Kasumi-1 (cell line): Measurements from ENCODE around the gene ZNF23.
"Not testable (repeated sequence)": the region's sequence is repeated elsewhere in the genome, so short reads cannot be mapped to it uniquely, and the experiment has no call there.

ENCODE experiments used
- DNase-seq, 2 experiments: peaks; one replicate each; lab custom pipeline; 2025; lab: John Stamatoyannopoulos, UW

The ZNF23 gene

DNA sequence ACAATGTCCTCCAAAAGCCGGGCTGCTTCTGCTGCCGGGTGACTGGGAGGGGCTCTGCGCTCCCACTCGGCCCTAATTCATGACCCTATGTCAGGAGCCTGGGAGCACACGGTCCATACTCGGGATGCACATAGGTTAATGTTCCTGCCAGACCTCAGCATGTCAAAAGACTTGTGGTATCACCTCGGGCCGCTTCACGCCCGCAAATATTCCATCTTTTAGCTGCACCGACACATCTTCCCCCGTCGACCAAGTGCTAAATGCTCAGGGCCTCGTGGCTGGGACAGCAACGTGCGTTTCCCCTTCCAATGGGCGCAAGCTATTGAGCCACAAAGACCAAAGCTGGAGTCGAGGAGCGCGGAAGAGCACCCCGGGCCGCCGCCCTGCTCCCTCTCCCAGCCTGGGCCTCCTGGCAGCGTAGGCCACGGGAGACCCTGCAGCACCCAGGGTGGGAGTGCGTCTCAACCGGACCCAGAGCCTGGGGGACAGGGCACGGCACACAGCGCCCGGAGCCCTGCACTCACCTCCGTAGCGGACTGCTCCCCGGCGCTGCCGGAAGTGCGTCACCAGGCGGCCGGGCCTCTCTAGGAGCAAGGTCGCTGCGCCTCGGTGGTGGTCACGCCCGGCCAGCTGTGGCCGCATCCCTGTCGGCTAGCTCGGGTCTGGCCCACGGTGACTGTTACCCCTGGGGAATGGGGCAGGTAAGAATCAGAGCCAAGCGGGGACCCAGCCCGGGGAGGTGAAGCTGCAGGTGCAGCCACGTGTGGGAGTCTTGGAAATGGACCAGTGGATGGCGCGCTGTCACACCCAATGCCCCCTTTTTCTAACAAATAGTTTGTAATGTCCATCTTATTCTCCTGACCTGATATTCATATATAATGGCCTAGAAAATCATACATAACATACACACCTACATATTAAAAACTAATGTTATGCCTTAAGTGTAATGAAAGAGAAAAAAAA is at the start of gene ZNF23:
TSS of gene ZNF23 (minus strand) at position 562 of the 963 bp plus-strand sequence. CDS start 5,451 bp downstream, outside the sequence.
- peak; percentile 57 to 63 for DNase-seq

GRCh38 chr16:71507061-71507460 is 45.0 kb upstream of the ZNF23 start:
- DNase-seq, result no peak

DNA sequence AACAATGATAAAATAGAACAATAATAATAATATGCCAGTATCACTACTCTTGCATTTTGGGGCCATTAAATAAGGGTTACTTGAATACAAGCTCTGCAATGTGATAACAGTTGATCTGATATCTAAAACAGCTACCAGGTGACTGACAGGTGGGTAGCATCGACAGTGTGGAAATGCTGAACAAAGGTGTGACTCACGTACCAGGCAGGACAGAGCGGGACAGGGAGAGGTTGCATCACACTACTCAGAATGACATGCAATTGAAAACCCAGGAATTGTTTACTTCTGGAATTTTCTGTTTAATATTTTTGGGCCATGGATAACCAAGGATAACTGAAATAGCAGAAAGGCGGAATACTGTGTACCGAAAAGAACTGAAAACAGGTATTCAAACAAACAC is 42.9 kb upstream of the ZNF23 start:
- DNase-seq, result no peak

DNA sequence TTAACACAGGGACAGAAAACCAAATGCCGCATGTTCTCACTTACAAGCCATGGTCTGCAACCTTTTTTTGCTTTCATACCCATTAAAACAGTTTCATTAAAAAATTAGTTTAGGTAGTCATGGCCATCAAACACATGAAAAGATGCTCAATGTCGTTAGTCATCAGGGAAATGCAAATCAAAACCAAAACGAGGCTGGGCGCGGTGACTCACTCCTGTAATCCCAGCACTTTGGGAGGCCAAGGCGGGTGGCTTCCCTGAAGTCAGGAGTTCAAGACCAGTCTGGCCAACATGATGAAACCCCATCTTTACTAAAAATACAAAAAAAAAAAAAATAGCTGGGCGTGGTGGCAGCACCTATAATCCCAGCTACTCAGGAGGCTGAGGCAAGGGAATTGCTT is 42.0 kb upstream of the ZNF23 start:
- not testable (repeated sequence) for DNase-seq

GRCh38 chr16:71501547-71501946 is 39.5 kb upstream of the ZNF23 start:
- peak; percentile 4 to 6 for DNase-seq

DNA sequence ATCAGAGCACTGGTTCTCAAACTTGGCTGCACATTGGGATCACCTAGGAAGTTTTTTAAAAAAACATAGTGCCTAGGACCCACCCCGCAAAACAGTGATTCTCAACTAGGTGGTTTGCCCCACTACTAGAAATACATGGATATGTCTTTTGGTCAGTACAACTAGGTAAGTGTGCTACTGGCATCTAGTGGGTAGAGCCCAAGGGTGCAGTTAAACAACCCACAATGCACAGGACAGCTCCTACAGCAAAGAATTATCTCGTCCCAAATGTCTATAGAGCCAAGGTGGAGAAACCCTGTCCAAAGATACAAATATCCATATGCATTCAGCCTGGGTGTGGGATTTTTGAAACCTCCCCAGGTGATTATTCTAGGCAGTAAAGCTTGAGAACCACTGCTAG is 38.9 kb upstream of the ZNF23 start:
- no peak for DNase-seq

DNA sequence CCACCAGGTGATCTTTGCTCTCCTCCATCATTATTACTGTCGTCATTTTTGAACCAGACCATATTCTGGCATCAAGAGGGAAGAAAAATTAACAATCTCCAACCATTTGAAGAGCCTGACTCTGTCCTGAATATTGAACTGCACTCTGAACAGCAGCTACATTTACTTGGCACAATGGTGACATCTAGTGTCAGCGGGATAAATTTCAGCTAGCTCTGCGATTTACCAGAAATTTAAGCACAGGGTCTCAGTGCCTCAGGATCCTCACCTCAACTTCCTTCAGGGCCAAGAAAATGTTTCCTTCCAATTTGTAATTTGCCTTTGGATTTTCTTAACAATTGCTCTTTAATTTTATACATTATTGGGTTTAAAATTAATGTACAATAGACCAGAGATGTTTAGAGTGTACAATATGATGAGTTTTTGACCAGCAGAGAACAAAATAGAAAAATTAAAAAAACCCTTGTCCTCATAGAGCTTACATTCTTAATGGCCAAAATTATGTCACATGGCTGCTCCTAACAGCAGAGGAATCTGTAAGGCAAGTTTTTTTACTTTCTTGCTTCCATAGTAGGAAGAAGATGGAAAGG is 37.8 kb upstream of the ZNF23 start:
- DNase-seq, result peak; percentile 79 to 89

DNA sequence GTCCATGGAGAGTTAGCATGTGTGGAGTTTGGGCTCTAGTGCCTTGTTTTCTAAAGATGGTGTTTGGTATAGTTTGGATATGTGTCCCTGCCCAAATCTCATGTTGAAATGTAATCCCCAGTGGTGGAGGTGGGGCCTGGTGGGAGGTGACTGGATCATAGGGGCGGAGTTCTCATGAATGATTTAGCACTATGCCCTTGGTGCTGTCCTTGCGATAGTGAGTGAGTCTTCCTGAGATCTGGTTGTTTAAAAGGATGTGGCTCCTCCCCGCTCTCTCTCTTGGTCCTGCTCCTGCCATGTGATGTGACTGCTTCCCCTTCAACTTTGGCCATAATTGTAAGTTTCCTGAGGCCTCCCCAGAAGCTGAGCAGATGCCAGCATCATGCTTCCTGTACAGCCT is 36.0 kb upstream of the ZNF23 start:
- DNase-seq, result no peak

- no peak for DNase-seq
Measured at GRCh38 chr16:71493213-71493612, 31.2 kb upstream of the ZNF23 start.

DNA sequence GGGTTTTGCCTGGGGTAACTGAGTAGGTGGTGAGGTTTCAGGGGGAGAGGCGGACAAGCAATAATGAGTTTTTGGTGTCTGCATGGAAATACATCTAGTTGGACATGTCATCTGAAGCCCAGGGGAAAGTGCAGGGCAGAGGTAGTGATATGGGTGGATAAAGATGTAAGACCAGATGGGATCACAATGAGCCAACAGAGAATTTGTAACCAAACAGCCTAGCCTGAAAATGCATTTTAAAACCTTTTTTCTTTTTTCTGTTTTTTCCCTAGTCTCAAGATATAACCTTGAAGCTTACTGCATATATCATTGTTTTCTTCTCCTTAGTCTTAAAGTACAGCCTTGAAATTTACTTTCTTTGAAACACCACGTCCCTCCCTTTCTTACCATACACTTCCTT is 30.7 kb upstream of the ZNF23 start:
- no peak for DNase-seq

GRCh38 chr16:71491054-71491453 is 29.0 kb upstream of the ZNF23 start:
- DNase-seq, result no peak

DNA sequence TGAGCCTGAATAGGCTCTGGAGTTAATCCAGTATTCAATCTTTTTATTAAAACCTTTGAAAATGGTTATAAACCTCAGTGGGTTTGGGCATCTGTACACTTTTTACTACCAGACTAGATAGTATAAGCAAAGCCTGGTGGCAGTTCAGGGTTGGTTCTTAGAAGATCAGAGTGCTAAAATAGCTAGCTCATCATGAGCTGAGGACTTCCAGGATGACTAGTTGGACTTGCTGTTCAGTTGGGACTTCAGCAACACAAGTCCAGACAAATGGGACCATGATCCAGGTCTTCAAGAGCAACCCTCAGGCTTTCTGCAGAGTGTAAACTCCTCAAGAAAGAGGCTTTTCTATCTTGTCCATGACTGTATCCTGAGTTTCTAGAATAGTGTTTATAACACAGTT is 28.3 kb upstream of the ZNF23 start:
- no peak for DNase-seq

GRCh38 chr16:71489122-71489521 is 27.1 kb upstream of the ZNF23 start, which contains the start of gene ZNF19:
ZNF19 (minus strand) TSS chr16:71489324; CDS start chr16:71482114, 7,210 bp downstream.
- no peak for DNase-seq

- DNase-seq, result peak; percentile 91 to 94
Measured at GRCh38 chr16:71484006-71484893, 22.2 kb upstream of the ZNF23 start.

DNA sequence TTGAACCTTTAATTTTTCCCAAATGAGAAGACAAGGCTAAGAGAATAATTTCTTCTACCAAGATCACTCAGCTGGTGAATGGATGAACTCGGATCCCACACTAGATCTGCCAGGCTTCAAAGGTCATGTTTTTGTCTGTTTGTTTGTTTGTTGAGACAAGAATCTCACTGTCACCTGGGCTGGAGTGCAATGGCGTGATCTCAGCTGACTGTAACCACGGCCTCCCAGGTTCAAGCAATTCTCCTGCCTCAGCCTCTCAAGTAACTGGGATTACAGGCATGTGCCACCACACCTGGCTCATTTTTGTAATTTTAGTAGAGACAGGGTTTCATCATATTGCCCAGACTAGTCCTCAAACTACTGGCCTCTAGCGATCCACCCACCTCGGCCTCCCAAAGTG is 20.5 kb upstream of the ZNF23 start:
- DNase-seq, result no peak

DNA sequence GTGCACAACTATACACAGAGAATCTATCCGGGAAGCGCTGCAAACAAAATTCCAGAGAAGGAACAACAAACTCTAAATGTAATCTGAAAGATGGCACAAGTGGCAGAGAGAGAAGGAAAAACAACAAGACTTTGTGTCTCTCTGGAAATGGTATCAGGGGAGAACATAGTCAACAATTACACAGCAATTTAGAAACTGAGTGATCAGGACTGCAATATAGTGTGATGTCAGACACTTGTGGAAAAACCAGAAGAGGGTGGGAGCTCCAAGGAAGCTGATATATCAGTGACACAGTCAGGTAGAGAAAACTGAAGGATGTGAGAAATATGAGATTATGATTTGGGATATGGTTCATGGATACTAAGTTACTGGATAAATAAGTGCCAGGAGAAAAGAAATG is 18.9 kb upstream of the ZNF23 start:
- no peak for DNase-seq

DNA sequence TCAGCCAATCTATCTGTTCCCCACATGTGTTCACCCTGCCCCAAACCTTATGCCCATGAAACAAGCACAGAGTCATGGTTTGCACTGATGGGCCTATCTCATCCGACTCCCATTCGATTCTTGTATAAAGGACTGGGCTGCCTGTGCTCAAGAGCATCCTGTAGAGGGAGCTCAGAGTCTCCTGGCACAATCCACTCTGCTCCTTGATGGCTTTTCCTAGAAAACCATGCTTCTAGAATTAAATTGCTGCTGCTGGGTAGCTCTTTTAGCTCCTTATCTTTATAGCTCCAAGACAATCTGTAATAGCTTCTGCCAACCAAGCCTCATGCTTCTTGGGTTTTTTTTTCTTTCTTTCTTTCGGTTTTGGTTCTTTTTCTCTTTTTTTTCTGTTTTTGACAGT is 17.4 kb upstream of the ZNF23 start:
- DNase-seq, result peak; percentile 52 to 56

- DNase-seq, result no peak
Measured at GRCh38 chr16:71476457-71477124, 14.5 kb upstream of the ZNF23 start.

DNA sequence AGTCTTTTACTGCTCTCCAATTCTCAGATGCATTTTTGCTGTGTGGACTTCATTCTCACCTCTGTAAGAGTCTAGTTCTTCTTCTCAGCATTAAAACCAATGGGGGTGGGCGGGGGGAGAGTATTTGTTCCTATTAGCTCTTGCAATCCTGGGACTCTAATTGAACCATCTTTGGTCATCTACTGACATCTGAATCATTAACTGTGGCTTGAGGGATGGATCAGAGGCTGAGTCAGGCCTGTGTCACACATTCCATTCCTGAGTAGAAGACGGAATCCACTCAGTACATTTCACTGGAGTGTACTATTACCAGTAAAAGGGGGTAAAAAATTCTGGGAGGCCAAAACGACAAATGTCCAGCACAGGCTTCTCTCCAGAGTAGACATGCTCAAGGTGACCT is 12.8 kb upstream of the ZNF23 start:
- DNase-seq, result no peak

DNA sequence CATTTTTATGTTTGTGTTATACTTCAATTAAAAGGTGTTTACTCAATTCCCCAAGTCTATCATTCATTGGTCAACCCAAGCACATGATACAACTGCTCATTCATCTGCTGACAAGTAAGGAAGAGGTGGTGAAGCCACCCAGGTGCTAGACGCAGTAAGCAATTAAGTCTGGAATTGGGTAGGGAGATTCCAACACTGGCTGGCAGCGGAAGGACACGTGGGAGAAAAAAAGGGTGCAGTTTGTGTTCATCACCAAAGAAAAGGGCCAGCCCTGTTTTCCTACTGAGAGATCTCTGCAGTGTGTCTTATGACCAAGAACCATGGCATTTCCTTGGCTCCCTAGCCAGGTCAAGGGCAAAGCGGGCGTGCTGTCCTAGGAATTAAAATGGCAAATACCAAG is 11.8 kb upstream of the ZNF23 start:
- DNase-seq, result no peak

DNA sequence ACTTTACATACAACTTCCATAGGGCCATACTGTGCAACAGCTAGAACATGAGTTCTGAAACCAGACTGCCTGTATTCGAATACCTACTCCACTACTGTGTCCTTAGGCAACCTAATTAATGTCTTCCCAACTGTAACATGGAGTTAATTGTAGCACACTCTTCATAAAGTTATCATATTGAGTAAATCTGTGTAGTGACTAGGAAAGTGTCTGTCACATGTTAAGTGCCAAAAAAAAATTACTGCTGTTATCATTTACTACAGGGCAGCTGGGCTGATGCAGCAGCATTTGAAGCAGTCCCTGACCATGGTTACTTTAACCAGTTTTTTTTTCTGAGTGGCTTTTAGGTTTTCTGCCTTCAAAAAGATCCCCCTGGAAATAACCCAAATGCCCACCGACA is 10.9 kb upstream of the ZNF23 start:
- DNase-seq, result no peak

GRCh38 chr16:71472051-71472450 is 10.0 kb upstream of the ZNF23 start:
- no peak for DNase-seq
